GM18951 (cell line): Measurements from ENCODE around the gene C19orf47.

Experiments
- POLR2A ChIP-seq: IDR thresholded peaks from 4 replicates; pipeline ENCODE4 v1.6.1; 2011; ENCODE audit warnings: mild to moderate bottlenecking; ENCODE audit not compliant: insufficient read length, insufficient read depth; ENCODE audit errors: extremely low read depth
- in situ Hi-C: fragments of 300-500 bp; cut with MboI; formaldehyde crosslinking; loops from one replicate; pipeline ENCODE4 v1.12.0; 2022; ENCODE audit warnings: low sequenced_read_pairs, mixed read lengths, inconsistent platforms; ENCODE audit not compliant: unreplicated experiment

The C19orf47 gene

DNA sequence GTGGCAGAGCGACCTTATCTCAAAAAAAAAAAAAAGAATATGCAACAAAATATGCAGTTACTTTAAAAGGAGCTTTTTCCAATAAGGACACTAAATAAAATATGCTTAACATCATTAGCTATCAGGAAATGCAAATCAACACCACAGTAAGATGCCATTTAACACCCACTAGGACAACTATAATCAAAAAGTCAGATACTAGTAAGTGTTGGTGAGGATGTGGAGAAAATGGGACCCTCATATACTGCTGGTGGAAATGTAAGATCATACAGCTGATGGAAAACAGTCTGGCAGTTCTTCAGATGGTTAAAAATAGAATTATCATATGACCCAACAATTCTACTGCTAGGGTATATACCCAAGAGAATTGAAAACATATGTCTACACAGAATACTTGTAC lies 38.5 kb downstream of the C19orf47 start:
- TF ChIP-seq POLR2A: no peak
- in situ Hi-C loops: no loop called here

DNA sequence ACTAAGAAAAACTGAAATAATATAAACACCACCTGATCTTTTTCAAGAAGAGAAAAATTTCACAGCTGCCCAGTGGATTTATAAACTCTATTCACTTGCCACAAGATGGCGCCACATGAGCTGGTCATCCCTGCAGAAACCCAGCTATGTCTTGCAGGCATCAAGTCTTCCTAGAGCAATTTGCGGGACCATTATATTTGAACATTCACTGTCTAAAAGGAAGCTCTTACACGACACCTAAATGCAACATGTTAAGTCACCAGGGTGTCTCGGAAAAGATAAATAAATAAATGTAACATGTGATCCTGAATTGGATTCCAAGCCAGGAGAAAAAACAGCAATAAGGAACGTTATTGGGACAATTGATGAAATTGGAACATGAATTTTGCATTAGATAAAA lies 42.8 kb downstream of the C19orf47 start:
- no peak for TF ChIP-seq POLR2A
- in situ Hi-C loops: no loop called here

GRCh38 chr19:40304306-40304705 lies 43.9 kb downstream of the C19orf47 start:
- TF ChIP-seq POLR2A: no peak

DNA sequence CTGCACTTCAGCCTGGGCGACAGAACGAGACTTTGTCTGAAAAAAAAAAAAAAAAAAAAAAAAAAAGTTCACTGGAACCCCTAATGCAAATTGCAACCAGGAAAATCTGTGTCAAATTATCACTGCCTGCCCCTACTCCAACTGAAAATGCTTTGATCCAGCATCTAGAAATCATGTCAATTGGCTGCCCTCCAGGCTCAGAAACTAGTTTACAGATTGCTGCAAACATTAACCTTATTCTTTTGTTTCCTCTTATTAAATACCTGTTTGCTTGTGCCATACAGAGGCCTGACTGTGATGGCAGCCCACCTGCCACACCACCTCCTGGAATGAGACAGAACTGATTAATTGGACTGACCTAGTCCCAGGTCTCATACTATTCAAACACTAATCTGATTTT lies 44.4 kb downstream of the C19orf47 start:
- in situ Hi-C loops: no loop called here
- TF ChIP-seq POLR2A: no peak

More at GRCh38 chr19:40304306-40304705, 43.9 kb downstream of the C19orf47 start:
- in situ Hi-C loops: no loop called here

DNA sequence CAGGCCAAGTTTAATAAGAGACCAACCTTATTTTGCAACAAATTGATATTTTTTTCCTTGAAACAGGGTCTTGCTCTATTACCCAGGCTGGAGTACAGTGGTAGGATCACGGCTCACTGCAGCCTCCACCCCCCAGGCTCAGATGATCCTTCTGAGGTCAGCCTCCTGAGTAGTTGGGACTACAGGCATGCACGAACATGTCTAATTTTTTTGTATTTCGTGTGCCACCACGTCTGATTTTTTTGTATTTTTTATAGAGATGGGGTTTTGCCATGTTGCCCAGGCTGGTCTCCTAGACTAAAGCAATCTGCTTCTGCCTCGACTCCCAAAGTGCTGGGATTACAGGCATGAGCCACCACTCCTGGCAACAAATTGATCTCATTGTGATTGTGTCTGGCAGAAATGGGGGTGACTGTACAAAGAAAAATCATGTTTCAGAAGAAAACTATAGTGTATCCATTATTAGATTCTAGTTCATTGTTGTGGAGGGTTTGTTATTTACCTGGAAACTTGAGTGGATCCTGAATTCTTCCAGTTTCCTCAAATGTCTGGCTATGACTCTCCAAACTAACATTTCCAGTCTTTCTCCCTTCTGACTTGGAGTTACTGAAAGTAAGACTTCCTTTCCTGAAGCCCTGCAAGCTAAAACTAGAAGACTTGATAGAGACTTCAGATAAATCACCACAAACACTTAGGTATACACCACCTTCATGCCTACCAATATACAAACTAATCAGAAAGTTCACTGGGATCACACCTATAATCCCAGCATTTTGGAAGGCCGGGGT lies 45.8 kb downstream of the C19orf47 start:
- TF ChIP-seq POLR2A: no peak
- in situ Hi-C loops: no loop called here

DNA sequence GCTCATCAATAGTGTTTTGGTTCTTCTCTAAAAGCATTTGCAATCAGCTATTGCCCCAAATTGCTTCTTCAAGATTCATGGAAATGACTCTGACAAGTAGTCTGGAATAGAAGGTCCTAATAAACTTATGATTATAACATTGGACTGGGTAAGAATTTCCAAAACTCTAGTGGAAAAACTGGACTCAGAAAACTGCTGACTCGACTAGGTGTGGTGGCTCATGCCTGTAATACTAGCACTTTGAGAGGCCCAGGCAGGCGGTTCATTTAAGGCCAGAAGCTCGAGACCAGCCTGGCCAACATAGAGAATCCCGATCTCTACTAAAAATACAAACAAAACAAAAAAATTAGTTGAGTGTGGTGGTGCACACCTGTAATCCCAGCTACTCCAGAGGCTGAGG lies 47.5 kb downstream of the C19orf47 start:
- in situ Hi-C loops: no loop called here
- no peak for TF ChIP-seq POLR2A

DNA sequence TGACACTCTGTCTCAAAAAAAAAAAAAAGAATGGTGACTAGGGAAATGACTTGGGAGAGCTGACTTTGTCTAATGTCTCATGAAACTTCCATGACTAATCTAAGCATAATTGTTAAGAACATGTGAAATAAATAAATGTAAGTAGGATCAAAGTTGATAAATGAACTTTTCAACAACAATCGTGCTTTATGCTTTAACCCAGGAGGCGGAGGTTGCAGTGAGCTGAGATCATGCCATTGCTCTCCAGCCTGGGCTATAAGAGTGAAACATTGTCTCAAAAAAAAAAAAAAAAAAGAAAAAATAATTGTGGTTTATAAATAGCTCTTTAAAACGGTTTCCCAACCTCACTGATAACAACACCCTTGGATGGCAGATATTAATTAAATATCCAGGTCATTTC lies 50.2 kb downstream of the C19orf47 start:
- no peak for TF ChIP-seq POLR2A
- in situ Hi-C loops: no loop called here

DNA sequence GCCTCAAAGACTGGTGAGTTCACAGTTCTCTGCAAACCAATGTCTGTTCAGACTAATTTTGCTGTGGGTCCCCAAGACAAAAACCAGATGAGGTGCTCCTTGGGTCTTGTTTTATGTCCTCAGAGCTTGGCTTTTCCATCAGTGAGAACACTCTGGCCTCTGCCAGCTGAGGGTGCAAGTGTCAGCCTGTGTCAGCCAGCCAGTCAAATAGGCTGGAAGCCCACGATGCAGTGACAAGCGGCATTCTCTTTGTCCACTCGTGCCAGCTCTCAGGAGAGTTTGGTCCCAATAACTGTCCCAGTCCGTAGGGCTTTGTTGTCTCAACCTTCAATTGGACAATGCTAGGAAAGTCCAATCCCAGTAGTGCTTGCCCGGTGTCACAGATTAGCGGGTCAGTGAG lies 53.6 kb downstream of the C19orf47 start:
- no peak for TF ChIP-seq POLR2A

GRCh38 chr19:40286971-40287421 lies 61.2 kb downstream of the C19orf47 start:
- in situ Hi-C loops: no loop called here
- no peak for TF ChIP-seq POLR2A

More for the DNA sequence above, 53.6 kb downstream of the C19orf47 start:
- in situ Hi-C loops: no loop called here

DNA sequence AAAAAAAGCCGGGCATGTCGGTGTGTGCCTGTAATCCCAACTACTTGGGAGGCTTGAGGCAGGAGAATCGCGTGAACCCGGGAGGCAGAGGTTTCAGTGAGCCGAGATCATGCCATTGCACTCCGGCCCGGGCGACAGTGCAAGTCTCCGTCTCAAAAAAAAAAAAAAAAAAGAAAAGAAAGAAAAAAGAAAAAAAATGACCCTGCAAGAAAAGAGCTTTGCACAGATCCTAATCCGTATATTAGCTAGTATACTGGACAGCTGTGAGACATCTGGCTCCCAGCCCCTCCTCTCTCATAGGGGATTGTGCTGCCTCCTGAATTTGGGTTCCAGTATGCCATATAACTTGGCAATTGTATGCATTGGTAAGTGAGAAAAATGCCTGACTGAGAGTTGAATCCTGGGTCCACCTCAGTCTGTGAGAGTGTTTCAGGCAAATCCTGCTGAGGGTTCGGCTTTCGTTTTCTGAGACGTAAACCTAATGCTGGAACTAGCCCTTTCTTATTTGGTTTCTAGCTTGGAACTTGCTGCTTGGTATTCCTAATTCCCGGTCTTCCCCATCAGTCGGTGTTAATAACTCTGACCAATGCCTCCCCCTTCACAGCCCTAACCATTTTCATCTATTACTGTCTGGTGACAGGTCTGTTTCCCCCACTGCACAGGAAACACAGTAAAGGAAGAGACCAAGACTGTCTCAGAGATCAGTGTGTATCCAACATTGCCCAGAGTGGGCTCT lies 61.8 kb downstream of the C19orf47 start:
- TF ChIP-seq POLR2A: no peak
- in situ Hi-C loops: no loop called here

- TF ChIP-seq POLR2A: peak; percentile 64
- in situ Hi-C loops: no loop called here
Measured at GRCh38 chr19:40285353-40286234, 62.6 kb downstream of the C19orf47 start.

DNA sequence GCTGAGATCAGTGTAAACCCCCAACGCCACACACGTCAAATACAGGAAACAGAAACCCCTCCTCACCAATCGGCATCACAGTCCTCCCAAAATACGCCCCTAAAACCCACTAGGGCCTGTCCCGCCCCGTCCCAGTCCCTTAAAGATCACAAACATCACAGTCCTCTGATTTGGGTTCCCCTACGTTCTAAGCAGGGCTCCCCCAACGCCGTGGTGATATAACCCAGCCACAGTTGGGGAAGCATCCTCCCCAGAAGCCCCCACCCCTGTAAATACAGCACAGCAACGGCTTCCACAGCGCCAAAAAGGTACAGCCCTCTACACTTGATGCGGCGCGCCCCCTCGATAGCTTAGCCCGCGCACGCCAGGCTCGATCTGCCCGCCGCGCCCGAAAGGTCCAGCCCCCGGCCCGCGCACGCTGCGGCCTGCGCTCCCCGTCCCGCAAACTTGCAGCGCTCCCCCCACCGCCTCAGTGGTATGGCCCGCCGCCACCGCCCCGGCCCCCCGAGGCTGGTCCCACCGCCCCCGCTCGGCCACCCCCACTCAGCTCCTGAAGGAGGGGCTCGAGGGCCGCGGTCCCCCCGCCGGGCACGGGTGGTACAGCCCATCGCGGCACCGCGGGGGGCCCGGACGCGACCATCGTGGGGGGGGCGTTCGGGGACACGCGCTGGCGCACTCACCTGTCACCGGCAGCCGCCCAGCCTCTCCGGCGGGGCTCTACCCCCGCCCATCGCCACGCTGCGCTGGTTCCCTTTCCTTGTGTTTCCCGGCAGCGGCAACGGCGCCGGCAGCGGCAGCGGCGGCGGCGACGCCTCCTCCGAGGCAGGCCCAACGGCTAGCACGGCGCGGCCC lies 63.5 kb downstream of the C19orf47 start, which contains the start of gene AKT2:
AKT2 (minus strand) TSS at position 845 of the 852 bp plus-strand sequence. CDS start 20,078 bp downstream, outside the sequence.
- peak; percentile 63 for TF ChIP-seq POLR2A
- in situ Hi-C loops: no loop called here

- no peak for TF ChIP-seq POLR2A
- in situ Hi-C loops: no loop called here
Measured at GRCh38 chr19:40284251-40284500, 64.0 kb downstream of the C19orf47 start.
